BLaER1 (cell line): ENCODE results near the gene RBM47.

Experiments
- H3K27ac ChIP-seq: shearing (Covaris generic); formaldehyde crosslinking; 2 replicates; pipeline ENCODE4 v1.8.1; 2022
- H3K27me3 ChIP-seq: shearing (Covaris generic); formaldehyde crosslinking; 2 replicates; pipeline ENCODE4 v1.8.1; 2022
- H3K36me3 ChIP-seq: shearing (Covaris generic); formaldehyde crosslinking; 2 replicates; pipeline ENCODE4 v1.8.1; 2022
- H3K4me1 ChIP-seq: shearing (Covaris generic); formaldehyde crosslinking; 2 replicates; pipeline ENCODE4 v1.8.1; 2022
- H3K4me2 ChIP-seq: shearing (Covaris generic); formaldehyde crosslinking; 2 replicates; pipeline ENCODE4 v1.8.1; 2022
- H3K4me3 ChIP-seq: shearing (Covaris generic); formaldehyde crosslinking; 2 replicates; pipeline ENCODE4 v1.8.1; 2022
- H3K9ac ChIP-seq: shearing (Covaris generic); formaldehyde crosslinking; 2 replicates; pipeline ENCODE4 v1.8.1; 2022
- H3K9me3 ChIP-seq: shearing (Covaris generic); formaldehyde crosslinking; 2 replicates; pipeline ENCODE4 v1.8.1; 2022
- H4K20me1 ChIP-seq: shearing (Covaris generic); formaldehyde crosslinking; 2 replicates; pipeline ENCODE4 v1.8.1; 2022
- Cebpa-rat ChIP-seq: shearing (Covaris generic); IDR thresholded peaks from 2 replicates; pipeline ENCODE4 v1.8.1; 2022

RBM47 gene

GRCh38 chr4:40595981-40596380, 33.7 kb downstream of the RBM47 start:
- H3K27me3 ChIP-seq, result no peaks in the 10 kb centered on the region
- no peak for TF ChIP-seq Cebpa-rat
- H3K36me3 ChIP-seq, result no peaks in the 10 kb centered on the region
- no peak overlapping the region for H3K4me3 ChIP-seq
- no peaks in the 10 kb centered on the region for H4K20me1 ChIP-seq
- H3K4me2 ChIP-seq, result no peak overlapping the region
- no peak overlapping the region for H3K9ac ChIP-seq
- H3K27ac ChIP-seq, result no peak overlapping the region
- H3K9me3 ChIP-seq, result no peaks in the 10 kb centered on the region
- no peaks in the 10 kb centered on the region for H3K4me1 ChIP-seq

GRCh38 chr4:40594261-40595178, 35.1 kb downstream of the RBM47 start:
- Histone ChIP-seq H3K4me1 (no peaks in the 10 kb centered on the region), H3K36me3 (no peaks in the 10 kb centered on the region), H4K20me1 (no peaks in the 10 kb centered on the region), H3K9me3 (no peaks in the 10 kb centered on the region), H3K27ac (no peak overlapping the region), H3K9ac (no peak overlapping the region), H3K4me2 (no peak overlapping the region), H3K27me3 (no peaks in the 10 kb centered on the region), H3K4me3 (no peak overlapping the region)
- TF ChIP-seq Cebpa-rat, result no peak

- H3K27ac ChIP-seq, result no peak overlapping the region
- H3K4me1 ChIP-seq, result no peaks in the 10 kb centered on the region
- H3K9me3 ChIP-seq, result no peaks in the 10 kb centered on the region
- H3K4me2 ChIP-seq, result no peak overlapping the region
- no peaks in the 10 kb centered on the region for H4K20me1 ChIP-seq
- H3K9ac ChIP-seq, result no peak overlapping the region
- H3K27me3 ChIP-seq, result no peaks in the 10 kb centered on the region
- H3K4me3 ChIP-seq, result no peak overlapping the region
- no peaks in the 10 kb centered on the region for H3K36me3 ChIP-seq
- TF ChIP-seq Cebpa-rat, result no peak
Observed at GRCh38 chr4:40592034-40592433, 37.6 kb downstream of the RBM47 start.

GRCh38 chr4:40587826-40588225, 41.8 kb downstream of the RBM47 start:
- Histone ChIP-seq H3K36me3 (no peaks in the 10 kb centered on the region), H3K27me3 (no peaks in the 10 kb centered on the region), H3K4me1 (no peaks in the 10 kb centered on the region), H3K27ac (no peak overlapping the region), H3K9me3 (no peaks in the 10 kb centered on the region), H3K4me2 (no peak overlapping the region), H3K4me3 (no peak overlapping the region), H3K9ac (no peak overlapping the region), H4K20me1 (no peaks in the 10 kb centered on the region)
- no peak for TF ChIP-seq Cebpa-rat

DNA sequence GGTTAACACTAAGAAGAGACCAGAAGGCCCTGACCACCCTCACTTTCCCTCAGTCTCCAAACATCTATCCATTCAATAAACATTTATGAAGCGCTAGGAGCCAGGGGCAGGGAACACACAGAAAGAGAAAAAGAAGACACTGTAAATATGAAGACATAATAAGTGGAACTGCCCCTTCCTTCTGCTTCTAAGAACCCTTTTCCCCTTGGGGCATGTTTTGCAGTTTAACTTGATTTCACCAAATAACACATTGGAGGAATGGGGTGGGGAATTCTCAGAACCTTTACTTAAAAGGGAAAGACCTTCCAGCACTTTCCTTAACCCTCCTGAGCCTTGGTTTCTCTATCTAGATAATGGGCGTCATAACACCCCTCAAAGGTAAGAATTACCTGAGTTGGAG, 42.3 kb downstream of the RBM47 start:
- Histone ChIP-seq H3K4me1 (no peaks in the 10 kb centered on the region), H3K4me3 (no peak overlapping the region), H3K9ac (no peak overlapping the region), H3K9me3 (no peaks in the 10 kb centered on the region), H3K4me2 (no peak overlapping the region), H4K20me1 (no peaks in the 10 kb centered on the region), H3K27me3 (no peaks in the 10 kb centered on the region), H3K36me3 (no peaks in the 10 kb centered on the region), H3K27ac (no peak overlapping the region)
- no peak for TF ChIP-seq Cebpa-rat

- Histone ChIP-seq H3K9ac (no peak overlapping the region), H4K20me1 (no peaks in the 10 kb centered on the region), H3K4me1 (no peaks in the 10 kb centered on the region), H3K4me2 (no peak overlapping the region), H3K27ac (no peak overlapping the region), H3K36me3 (no peaks in the 10 kb centered on the region), H3K4me3 (no peak overlapping the region), H3K9me3 (no peaks in the 10 kb centered on the region), H3K27me3 (no peaks in the 10 kb centered on the region)
- no peak for TF ChIP-seq Cebpa-rat
Observed at GRCh38 chr4:40586729-40587128, 42.9 kb downstream of the RBM47 start.

- no peak for TF ChIP-seq Cebpa-rat
- H3K4me3 ChIP-seq, result no peak overlapping the region
- no peaks in the 10 kb centered on the region for H3K9me3 ChIP-seq
- no peak overlapping the region for H3K4me2 ChIP-seq
- no peaks in the 10 kb centered on the region for H3K4me1 ChIP-seq
- H3K9ac ChIP-seq, result no peak overlapping the region
- no peak overlapping the region for H3K27ac ChIP-seq
- no peaks in the 10 kb centered on the region for H3K36me3 ChIP-seq
- no peaks in the 10 kb centered on the region for H4K20me1 ChIP-seq
- H3K27me3 ChIP-seq, result no peaks in the 10 kb centered on the region
Observed at GRCh38 chr4:40586034-40586433, 43.6 kb downstream of the RBM47 start.

DNA sequence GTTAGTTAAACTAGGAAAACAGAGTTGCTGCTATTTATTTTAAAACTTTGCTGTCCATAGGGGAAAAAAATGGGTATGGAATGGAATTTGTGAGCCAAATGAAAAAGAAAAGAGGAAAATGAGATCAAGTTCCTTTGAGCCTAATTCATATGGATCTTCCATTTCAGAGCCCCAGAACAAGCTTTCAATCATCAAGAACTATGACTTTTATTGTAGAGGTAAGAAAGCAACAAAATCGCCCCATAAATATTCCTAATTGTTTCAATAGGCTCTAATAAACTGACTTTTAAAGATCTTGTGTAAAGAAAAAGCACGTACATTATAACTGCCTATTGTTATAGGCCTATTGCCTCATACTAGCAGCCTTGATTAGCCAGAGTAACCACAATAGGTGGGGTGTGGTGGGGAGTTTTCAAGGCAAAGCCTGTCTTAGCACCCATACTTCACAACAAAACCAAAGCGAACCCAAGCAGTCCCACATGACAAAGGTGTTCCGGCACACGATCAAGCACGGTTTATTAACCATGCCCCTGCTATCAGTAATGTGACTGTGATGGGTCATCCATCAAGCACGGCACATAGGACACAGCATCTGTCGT, 44.4 kb downstream of the RBM47 start:
- no peak for TF ChIP-seq Cebpa-rat
- Histone ChIP-seq H3K4me2 (no peak overlapping the region), H3K4me3 (no peak overlapping the region), H3K27me3 (no peaks in the 10 kb centered on the region), H3K36me3 (no peaks in the 10 kb centered on the region), H3K9ac (no peak overlapping the region), H3K9me3 (no peaks in the 10 kb centered on the region), H4K20me1 (no peaks in the 10 kb centered on the region), H3K27ac (no peak overlapping the region), H3K4me1 (no peaks in the 10 kb centered on the region)

GRCh38 chr4:40584517-40585141, 45.0 kb downstream of the RBM47 start:
- no peaks in the 10 kb centered on the region for H3K4me1 ChIP-seq
- no peaks in the 10 kb centered on the region for H3K9me3 ChIP-seq
- H4K20me1 ChIP-seq, result no peaks in the 10 kb centered on the region
- H3K4me3 ChIP-seq, result no peak overlapping the region
- H3K36me3 ChIP-seq, result no peaks in the 10 kb centered on the region
- no peak for TF ChIP-seq Cebpa-rat
- H3K4me2 ChIP-seq, result no peak overlapping the region
- H3K9ac ChIP-seq, result no peak overlapping the region
- H3K27ac ChIP-seq, result no peak overlapping the region
- H3K27me3 ChIP-seq, result no peaks in the 10 kb centered on the region

GRCh38 chr4:40583850-40584439, 45.7 kb downstream of the RBM47 start:
- Histone ChIP-seq H3K27me3 (no peaks in the 10 kb centered on the region), H3K4me3 (no peak overlapping the region), H4K20me1 (no peaks in the 10 kb centered on the region), H3K36me3 (no peaks in the 10 kb centered on the region), H3K9me3 (no peaks in the 10 kb centered on the region), H3K4me2 (no peak overlapping the region), H3K4me1 (no peaks in the 10 kb centered on the region), H3K27ac (no peak overlapping the region), H3K9ac (no peak overlapping the region)
- TF ChIP-seq Cebpa-rat, result no peak
